Activated CD8-positive, alpha-beta memory T cell treated with anti-CD3 and anti-CD28 coated beads for 4 hours (primary cell): ENCODE results near the gene RXYLT1.
A peak's percentile ranks its signal among the peaks of the same experiment; 100 is the strongest.

Source experiments
- DNase-seq, 2 donors: peaks; one replicate each; pipeline ENCODE4 v3.0.0-alpha.2; 2020; ENCODE audit warnings: low read depth in 2 of 2

The RXYLT1 gene

GRCh38 chr12:63843721-63844390 is 64.1 kb downstream of the RXYLT1 start:
- DNase-seq: peak; percentile 51 to 53

- DNase-seq: no peak
Measured at GRCh38 chr12:63844391-63845341, 65.0 kb downstream of the RXYLT1 start, which contains the start of gene SRGAP1. Gene SRGAP1, plus strand, starts transcription at chr12:63844700. Its CDS starts 117 bp downstream, at chr12:63844817.

GRCh38 chr12:63845726-63846125 is 66.0 kb downstream of the RXYLT1 start:
- DNase-seq: no peak

- no peak for DNase-seq
Measured at GRCh38 chr12:63846238-63846967, 66.7 kb downstream of the RXYLT1 start.

- DNase-seq: no peak
Measured at GRCh38 chr12:63848450-63848849, 68.7 kb downstream of the RXYLT1 start.

- no peak for DNase-seq
Measured at GRCh38 chr12:63849106-63849620, 69.5 kb downstream of the RXYLT1 start.

- no peak for DNase-seq
Measured at GRCh38 chr12:63849641-63850040, 69.9 kb downstream of the RXYLT1 start.

- no peak for DNase-seq
Measured at GRCh38 chr12:63853978-63854377, 74.3 kb downstream of the RXYLT1 start.

GRCh38 chr12:63855299-63855698 is 75.6 kb downstream of the RXYLT1 start:
- no peak for DNase-seq

- DNase-seq: no peak
Measured at GRCh38 chr12:63857771-63858670, 78.3 kb downstream of the RXYLT1 start.
